Right lobe of liver (tissue), 4 donors: Measurements from ENCODE around the gene PRKACA.

Source experiments
- CTCF ChIP-seq, 4 donors: fragments of 200-600 bp in 3 of 4; fragments of 450-650 bp in 1 of 4; IDR thresholded peaks; one replicate each; pipeline versions ENCODE4 v1.5.1 to v1.8.0; 2016 to 2022; ENCODE audit warnings: antibody characterized with exemption in 4 of 4, mild to moderate bottlenecking in 2 of 4
- POLR2A ChIP-seq: fragments of 450-650 bp; IDR thresholded peaks from one replicate; pipeline ENCODE4 v1.6.1; 2017; ENCODE audit warnings: antibody characterized with exemption, mild to moderate bottlenecking
- donor health status: DM: no; HTN: no; CAD: no.
- donor health status: DM: no; HTN: no; CAD: no.
- donor health status: DM: no; HTN: yes; CAD: no.

- TF ChIP-seq POLR2A: no peak
- no peak for TF ChIP-seq CTCF (IDR thresholded peaks at IDR 0.05)
Observed at GRCh38 chr19:14145381-14145780, 27.8 kb upstream of the PRKACA start.
